Prostate gland (tissue), 2 donors: ENCODE measurements around the gene RAB3IL1. TPM values are rescaled to one million over a fixed set of nuclear protein-coding genes. Genes with fewer than 3 reads are reported as not detected.

Source experiments
- DNase-seq: peaks from one replicate; pipeline ENCODE4 v3.0.0-alpha.2; 2019; ENCODE audit warnings: low spot score
- H3K27ac ChIP-seq, 2 donors: fragments of 200-600 bp; sonication (generic); 2 replicates each; pipeline ENCODE4 v1.5.1; 2017 to 2019
- H3K27me3 ChIP-seq: fragments of 200-600 bp; sonication (generic); replicated peaks from 2 replicates; pipeline ENCODE4 v1.5.1; 2019; ENCODE audit not compliant: insufficient read depth
- H3K36me3 ChIP-seq, 2 donors: fragments of 200-600 bp; sonication (generic); 1 replicate in 1 of 2; 2 replicates in 1 of 2; pipeline versions ENCODE4 v1.5.1 to v1.8.1; 2017 to 2019
- H3K4me1 ChIP-seq: fragments of 200-600 bp; sonication (generic); replicated peaks from 2 replicates; pipeline ENCODE4 v1.5.1; 2019
- H3K4me3 ChIP-seq, 2 donors: fragments of 200-600 bp; sonication (generic); 2 replicates each; pipeline ENCODE4 v1.5.1; 2017 to 2019
- H3K9me3 ChIP-seq: fragments of 200-600 bp; sonication (generic); 2 replicates; pipeline ENCODE4 v1.5.1; 2017
- CTCF ChIP-seq, 4 experiments: fragments of 200-600 bp in 2 of 4; fragments of 450-650 bp in 2 of 4; sonication (generic) in 2 of 4; IDR thresholded peaks; 1 replicate in 3 of 4; 2 replicates in 1 of 4; pipeline ENCODE4 v1.5.1; 2016 to 2019; ENCODE audit warnings: antibody characterized with exemption in 4 of 4, mild to moderate bottlenecking in 2 of 4, moderate library complexity in 2 of 4
- POLR2A ChIP-seq: fragments of 450-650 bp; IDR thresholded peaks from one replicate; pipeline ENCODE4 v1.6.1; 2016; ENCODE audit warnings: antibody characterized with exemption, mild to moderate bottlenecking
- POLR2AphosphoS5 ChIP-seq: sonication (generic); formaldehyde crosslinking; IDR thresholded peaks from one replicate; pipeline ENCODE4 v1.6.1; 2017; ENCODE audit warnings: antibody characterized with exemption
- WGBS: methylation state at CpG from one replicate; pipeline ENCODE4 v1.1.5; 2018; 5-methylcytosine and 5-hydroxymethylcytosine counted together
- intact Hi-C: fragments of 100-400 bp; cut with DNase I; formaldehyde crosslinking; loops from one replicate; pipeline ENCODE4 v1.14.2; 2022
- total RNA-seq, 2 donors: library from RNA; depleted of rRNA; stranded (reverse); fragments of >200 nt; gene quantifications; one replicate each; pipeline ENCODE4 v1.1.0, GENCODE V29; 2016

RAB3IL1 gene
- total RNA-seq, 2 donors from 2014 or later: 3.5 to 53.0 TPM

GRCh38 chr11:61870541-61871031 lies 46.8 kb downstream of the RAB3IL1 start:
- Histone ChIP-seq H3K4me1 (no peaks in the 10 kb centered on the region), H3K27me3 (no peaks in the 10 kb centered on the region), H3K4me3 (no peak overlapping the region), H3K9me3 (no peaks in the 10 kb centered on the region), H3K27ac (peak overlapping the region; percentile 26 to 36), H3K36me3 (no peaks in the 10 kb centered on the region)
- 37% methylated on average over 10 of the region's 10 CpGs for WGBS
- no peak for DNase-seq
- intact Hi-C loops: no loop called here
- TF ChIP-seq POLR2A: no peak
- no peak for TF ChIP-seq CTCF (IDR thresholded peaks at IDR 0.05)
- no peak for TF ChIP-seq POLR2AphosphoS5

DNA sequence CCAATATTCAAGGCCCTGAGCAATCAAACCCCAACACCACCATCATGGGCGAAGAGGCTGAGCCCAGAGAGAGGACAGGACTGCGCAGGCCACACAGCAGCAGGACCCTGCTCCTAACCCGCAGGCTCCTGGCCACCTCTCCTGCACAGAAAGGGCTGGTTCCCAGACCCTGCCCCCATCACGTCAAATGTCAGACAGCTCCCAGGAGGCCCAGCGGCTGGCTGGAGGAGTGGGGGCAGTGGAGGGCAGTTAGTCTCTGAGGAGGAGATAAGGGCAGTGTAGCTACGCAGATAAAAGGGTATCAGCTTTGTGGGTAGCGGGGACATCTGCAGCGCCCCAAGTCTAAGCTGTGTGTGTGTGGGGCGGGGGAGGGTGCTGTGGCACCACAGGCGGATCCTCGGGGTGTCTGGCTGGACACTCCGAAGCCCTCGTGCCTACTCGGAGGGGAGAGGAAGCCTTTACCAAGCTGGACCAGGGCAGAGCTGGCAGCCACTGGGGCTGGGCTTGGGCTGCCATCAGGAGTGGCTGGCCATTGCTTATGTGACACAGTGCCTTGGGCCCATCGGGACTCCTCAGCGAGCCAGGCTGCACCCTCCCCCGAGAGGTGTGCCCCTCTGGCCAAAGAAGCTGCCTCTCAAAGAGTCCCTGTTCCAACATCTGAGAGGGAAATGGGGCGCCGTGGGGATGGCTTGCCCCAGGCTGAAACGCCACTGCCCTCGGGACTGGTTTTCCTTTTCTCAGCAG lies 47.5 kb downstream of the RAB3IL1 start:
- no peak for TF ChIP-seq POLR2A
- intact Hi-C loops: no loop called here
- 76% methylated on average over 20 of the region's 21 CpGs for WGBS
- Histone ChIP-seq H3K27ac (no peak overlapping the region), H3K9me3 (no peaks in the 10 kb centered on the region), H3K36me3 (no peaks in the 10 kb centered on the region), H3K27me3 (no peaks in the 10 kb centered on the region), H3K4me3 (no peak overlapping the region), H3K4me1 (no peaks in the 10 kb centered on the region)
- no peak for DNase-seq

DNA sequence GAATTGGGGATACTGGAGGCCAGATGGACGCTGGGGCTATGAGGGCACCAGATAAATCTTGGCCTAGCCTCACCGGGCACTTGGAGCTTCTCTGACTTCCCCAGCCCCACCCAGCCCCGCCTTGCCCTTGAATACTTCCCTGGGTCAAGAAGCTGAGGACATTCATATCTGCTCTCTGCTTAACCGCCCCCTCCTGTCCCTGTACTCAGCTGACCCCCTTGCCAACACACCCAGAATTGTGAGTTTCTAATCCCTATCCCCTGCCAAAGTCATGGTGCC lies 48.0 kb downstream of the RAB3IL1 start:
- TF ChIP-seq POLR2AphosphoS5: no peak
- no peak for TF ChIP-seq CTCF (IDR thresholded peaks at IDR 0.05)
- no peak for TF ChIP-seq POLR2A
- Histone ChIP-seq H3K27me3 (no peaks in the 10 kb centered on the region), H3K9me3 (no peaks in the 10 kb centered on the region), H3K4me1 (no peaks in the 10 kb centered on the region), H3K4me3 (no peak overlapping the region), H3K36me3 (no peaks in the 10 kb centered on the region), H3K27ac (no peak overlapping the region)
- no peak for DNase-seq
- WGBS: 79% methylated on average over 4 of the region's 4 CpGs
- intact Hi-C loops: no loop called here

DNA sequence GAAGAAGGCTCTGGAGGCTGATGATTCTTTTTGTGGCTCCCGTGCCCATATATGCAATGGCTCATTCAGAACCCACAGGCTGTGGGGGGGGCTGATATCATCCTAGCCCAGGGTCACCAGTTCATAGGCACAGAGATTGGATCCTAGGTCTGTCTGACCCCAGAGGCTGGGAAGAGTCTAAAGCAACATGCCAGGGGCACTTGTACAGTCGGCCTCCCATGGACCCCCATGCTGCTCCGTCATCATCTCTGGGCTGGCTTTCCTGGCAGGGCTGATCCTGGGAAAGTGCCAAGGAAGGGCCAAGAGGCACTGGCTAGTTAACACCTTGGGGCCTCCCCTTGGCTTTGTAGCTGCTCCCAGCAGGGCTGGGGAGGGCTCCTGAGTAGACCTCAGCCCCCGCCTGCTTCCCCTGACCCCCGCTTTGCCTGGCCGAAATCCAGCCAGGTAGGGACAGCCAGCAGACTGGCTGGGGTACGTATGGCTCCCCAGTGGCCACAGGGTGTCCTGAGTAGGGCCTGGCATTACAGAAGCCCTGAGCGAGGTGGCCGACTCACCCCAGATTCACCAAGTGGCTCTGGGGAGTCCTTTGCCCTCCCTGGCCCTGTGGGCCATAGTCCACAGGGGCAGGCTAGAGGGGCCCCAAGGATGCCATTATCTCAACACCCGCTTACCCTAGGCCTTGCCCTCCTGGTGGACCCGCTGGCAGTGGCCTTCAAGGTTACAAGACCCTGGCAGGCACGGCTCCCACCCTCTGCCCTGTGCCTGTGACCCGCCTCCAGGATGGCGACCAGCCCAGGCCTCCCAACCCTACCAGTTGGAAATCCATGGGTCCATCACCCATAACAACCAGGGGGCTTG lies 48.6 kb downstream of the RAB3IL1 start:
- no peaks in the 10 kb centered on the region for H3K36me3 ChIP-seq
- no peaks in the 10 kb centered on the region for H3K9me3 ChIP-seq
- no peak for TF ChIP-seq POLR2A
- no peak for TF ChIP-seq POLR2AphosphoS5
- TF ChIP-seq CTCF (IDR thresholded peaks at IDR 0.05): no peak
- no peaks in the 10 kb centered on the region for H3K4me1 ChIP-seq
- intact Hi-C loops: no loop called here
- DNase-seq: no peak
- WGBS: 86% methylated on average over 14 of the region's 14 CpGs
- H3K27ac ChIP-seq: no peak overlapping the region
- H3K27me3 ChIP-seq: no peaks in the 10 kb centered on the region
- no peak overlapping the region for H3K4me3 ChIP-seq

- DNase-seq: no peak
- Histone ChIP-seq H3K36me3 (no peaks in the 10 kb centered on the region), H3K4me1 (no peaks in the 10 kb centered on the region), H3K27me3 (no peaks in the 10 kb centered on the region), H3K4me3 (no peak overlapping the region), H3K27ac (no peak overlapping the region), H3K9me3 (no peaks in the 10 kb centered on the region)
- intact Hi-C loops: no loop called here
- TF ChIP-seq POLR2AphosphoS5 (no peak), POLR2A (no peak), CTCF (IDR thresholded peaks at IDR 0.05) (no peak)
- WGBS: 75% methylated on average over 6 of the region's 6 CpGs
Measured at GRCh38 chr11:61866958-61867343, 50.4 kb downstream of the RAB3IL1 start.
